T follicular helper cell (primary cell): ENCODE results near the gene ACP1.
"Not testable (repeated sequence)": the region's sequence is repeated elsewhere in the genome, so short reads cannot be mapped to it uniquely, and the experiment has no call there.

Experiments
- DNase-seq: peaks from one replicate; pipeline ENCODE4 v3.0.0-alpha.2; 2020; ENCODE audit warnings: low read depth

The ACP1 gene

DNA sequence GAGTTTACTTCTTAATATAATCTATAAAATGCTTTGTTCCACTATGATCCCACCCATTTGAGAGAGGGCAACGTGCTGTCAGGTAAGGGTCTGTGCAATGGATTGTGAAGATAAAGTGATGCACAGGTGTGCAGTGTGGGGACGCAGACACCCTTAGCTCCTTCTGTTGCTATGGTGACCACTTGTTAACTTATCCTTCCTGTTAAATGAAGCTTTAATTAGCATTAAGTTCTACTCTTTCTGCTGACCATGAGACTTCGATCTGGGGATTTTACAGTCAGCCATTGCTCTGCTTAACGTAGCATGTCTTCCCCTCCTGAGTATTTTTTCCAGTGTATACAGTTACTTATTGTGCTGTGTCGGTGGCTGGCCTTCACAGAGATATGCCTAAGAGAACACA is 46.2 kb downstream of the ACP1 start:
- DNase-seq = no peak

DNA sequence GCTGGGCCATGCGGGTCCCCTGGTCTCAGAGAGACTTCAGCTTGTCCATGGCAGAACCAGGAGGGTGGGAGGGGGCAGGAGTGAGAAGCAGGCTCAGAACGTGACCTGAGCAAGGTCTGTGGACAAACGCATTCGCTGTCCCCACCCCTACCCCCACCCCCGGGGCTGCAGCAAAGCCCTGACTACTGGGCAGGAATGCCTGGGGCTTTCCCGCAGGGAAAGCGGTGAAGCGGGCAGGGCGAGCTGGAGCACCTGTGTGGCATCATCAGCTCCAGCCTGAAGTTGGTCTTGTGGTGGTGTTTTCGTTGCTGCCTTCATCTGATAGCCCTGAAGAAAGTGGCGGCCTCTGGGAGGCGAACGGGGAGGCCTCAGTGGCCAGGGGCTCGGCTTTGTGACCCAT is 49.2 kb downstream of the ACP1 start:
- DNase-seq = no peak

DNA sequence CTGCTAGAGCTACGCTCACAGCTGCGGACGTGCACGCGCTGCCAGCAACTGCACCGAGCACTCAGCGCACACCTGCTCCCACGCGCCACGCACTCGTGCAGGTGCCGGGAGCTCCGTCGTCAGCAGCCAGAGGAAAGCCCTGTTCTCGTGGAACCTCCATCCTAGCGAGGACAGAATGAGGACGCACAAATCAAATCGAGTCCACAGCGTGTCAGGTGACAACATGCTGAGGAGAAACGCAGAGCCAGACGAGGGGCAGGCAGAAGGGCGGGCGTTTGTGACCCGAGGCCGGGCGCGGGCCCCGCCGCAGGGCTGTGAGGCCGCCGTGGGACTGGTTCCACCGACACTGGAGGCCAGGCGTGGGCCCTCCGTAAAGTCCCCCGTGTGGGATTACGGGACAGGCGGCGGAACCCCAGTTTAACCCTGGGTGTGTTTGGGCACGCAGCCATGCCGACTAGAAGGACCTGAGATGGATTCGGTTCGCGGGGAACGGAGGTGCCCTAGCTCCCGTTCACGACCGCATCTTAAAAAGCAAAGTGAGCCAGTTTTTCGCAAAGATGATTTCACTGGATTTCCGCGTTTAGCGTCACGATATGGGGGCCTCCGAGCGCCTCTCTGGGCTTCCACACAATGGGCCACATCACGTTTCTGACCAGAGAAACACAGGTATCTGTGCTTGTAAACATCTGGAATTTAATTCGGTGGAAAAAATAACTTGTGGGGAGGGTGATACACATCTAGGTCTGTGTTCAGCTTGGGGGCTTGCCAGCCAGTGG is 50.0 kb downstream of the ACP1 start:
- DNase-seq = no peak

DNA sequence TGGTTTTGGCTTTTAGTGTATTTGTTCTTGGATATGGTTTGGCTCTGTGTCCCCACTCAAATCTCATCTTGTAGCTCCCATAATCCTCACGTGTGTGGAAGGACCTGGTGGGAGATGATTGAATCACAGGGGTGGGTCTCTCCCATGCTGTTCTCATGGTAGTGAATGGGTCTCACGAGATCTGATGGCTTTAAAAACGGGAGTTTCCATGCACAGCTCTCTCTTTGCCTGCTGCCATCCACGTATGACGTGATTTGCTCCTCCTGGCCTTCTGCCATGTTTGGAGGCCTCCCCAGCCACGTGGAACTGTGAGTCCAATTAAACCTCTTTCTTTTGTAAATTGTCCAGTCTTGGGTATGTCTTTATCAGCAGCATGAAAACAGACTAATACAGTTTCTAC is 51.2 kb downstream of the ACP1 start:
- DNase-seq = not testable (repeated sequence)

DNA sequence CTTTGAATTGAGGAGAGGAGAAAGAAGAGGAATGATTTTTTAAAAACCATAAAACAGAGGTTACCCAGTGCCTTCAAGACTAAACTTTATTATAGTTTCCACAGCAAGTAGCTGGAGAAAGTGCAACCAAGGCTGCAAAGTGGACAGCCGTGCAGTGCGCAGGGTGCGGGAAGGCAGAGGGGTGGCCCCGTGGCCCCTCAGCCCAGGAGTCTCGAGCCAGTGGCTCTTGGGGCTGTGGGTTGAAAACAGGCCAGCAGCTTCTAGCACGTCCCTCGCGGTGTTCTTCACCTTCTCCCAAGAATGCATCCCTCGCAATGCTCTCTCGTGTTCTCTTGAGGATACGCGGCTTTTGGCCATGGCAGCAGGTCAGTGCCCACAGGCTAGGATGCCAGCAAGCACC is 51.6 kb downstream of the ACP1 start:
- no peak for DNase-seq

DNA sequence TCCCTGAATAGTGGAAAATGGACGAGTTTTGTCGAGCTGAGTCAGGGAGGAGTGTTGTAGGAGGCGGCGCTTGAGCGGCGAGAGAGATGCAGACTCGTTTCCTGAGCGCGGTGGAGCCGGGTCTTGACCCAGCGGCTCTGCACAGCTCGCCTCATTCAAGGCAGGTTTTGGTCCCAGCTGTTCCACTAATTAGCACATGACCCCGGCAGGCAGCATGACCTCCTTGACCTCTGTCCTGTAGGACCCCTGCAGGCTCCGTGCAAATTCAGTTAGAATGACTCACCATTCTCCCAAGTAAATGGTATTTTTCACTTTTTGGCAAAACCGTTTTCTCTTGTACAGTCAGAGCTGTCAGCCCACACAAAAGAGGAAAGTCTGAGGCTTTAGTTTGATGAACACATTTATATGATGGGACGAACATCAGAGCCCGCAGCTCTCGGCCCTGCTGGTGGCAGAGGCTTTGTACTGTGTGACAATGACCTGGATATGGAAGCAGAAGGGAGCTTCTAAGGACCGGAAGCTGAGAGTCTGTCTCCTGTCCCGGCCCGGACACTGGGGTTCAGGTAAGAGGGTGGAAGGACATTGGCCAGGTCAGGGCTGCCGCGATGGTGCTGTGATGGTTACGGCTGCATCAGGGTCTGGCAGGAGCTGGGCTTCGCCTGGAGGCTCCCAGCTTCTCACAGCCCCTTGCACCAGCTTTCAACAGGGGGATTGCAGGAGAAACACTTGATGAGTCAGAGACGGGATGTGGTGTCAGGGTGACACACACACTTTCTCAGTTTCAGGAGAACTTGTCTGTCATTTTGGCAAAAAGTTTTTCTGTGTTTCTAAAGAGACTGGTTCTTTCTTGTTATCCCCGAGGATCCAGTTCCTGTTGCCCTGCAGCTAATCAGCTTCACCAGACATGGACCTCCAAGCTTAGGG is 53.0 kb downstream of the ACP1 start:
- DNase-seq = no peak

DNA sequence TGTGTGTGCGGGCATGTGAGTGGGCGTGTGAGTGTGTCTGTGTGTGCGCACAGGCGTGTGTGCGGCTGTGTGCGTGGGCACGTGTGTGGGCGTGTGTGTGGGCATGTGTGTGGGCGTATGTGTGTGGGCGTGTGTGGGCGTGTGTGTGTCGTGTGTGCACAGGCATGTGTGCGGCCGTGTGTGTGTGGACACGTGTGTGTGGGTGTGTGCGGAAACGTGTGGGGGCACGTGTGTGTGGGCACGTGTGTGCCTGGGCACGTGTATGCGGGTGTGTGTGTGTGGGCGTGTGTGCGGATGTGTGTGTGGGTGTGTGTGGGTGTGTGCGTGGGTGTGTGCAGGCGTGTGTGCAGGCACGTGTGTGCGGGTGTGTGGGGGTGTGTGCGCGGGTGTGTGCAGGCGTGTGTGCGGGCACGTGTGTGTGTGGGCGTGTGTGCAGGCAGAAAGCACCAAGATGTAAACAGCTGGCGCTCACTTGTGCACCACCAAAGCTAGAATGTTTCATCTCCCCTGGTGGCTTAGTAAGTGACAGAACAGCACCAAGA is 54.4 kb downstream of the ACP1 start:
- DNase-seq = no peak

DNA sequence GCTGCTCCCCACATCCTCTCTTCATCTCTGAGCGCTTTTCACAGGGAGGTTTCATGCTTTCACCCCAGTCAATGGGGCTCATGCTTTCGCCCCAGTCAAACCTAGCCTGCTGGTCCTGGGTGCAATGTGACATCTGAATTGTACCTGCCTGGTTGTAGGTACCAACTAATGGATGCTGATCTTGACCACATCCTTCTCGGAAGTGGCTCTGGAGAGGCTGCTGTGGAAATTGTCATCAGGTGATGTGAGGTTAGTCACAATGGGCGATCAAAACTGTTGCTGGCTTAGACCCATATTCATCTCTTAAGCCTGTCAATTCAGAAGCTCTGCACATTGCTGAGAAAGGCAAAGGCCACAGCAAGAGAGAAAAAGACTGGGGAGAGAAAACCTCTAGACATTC is 55.8 kb downstream of the ACP1 start:
- DNase-seq = no peak

DNA sequence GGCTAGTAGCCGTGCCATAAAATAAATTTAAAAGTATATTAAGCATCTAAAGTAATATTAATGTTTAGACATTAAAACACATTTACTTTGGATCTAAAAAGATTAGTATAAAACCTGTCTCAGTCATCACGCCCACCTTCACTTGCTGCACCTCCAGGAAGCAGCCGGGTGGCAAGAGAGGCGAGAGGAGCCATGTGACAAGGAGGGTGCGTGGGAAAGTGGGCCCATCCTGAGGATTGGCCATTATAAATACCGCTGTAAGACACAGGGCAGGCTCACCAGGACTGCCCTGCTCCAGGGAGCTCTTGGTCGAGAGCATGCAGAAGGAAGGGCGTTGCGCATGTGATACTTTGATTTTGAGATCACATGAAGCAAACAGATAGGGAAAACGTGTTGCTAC is 57.6 kb downstream of the ACP1 start:
- DNase-seq = no peak

DNA sequence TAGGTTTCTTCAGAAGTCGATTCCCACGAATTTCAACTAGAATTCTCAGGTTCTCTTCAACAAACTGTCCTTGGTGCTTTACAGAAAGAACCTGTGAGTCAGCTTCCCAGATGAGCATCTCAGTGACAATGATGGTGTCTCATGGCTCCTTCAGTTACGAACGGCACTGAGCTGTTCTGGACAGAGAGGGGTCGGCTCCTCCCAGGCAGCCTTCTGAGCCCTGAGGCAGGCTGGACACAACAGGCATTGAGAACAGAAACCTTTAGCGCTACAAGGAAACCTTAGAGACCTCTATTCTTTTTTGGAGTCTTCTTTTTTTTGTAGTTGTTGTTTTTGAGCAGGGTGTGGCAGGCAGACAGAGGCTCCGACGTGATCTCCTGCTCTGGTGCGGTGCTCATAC is 58.3 kb downstream of the ACP1 start:
- no peak for DNase-seq
